H1 (cell line): ENCODE data around the gene CPLX1.

Source experiments
- EP300 ChIP-seq, 2 experiments: IDR thresholded peaks; 1 replicate in 1 of 2; 2 replicates in 1 of 2; pipeline ENCODE4 v1.6.1; 2011 to 2012; ENCODE audit warnings: low read depth in 2 of 2, low read length in 2 of 2, mild to moderate bottlenecking in 2 of 2, borderline replicate concordance in 1 of 2, inconsistent platforms in 1 of 2, moderate library complexity in 1 of 2
- EZH2 ChIP-seq: fragments of 200-600 bp; sonication (generic); IDR thresholded peaks from 2 replicates; pipeline ENCODE4 v1.7.1; 2012; ENCODE audit warnings: low read depth, mild to moderate bottlenecking, moderate library complexity, low read length, inconsistent platforms; ENCODE audit not compliant: severe bottlenecking
- POLR2AphosphoS5 ChIP-seq: IDR thresholded peaks from 2 replicates; pipeline ENCODE4 v1.6.1; 2011; ENCODE audit warnings: low read depth, low read length
- RAD21 ChIP-seq, 2 experiments: IDR thresholded peaks in 1 of 2; conservative IDR thresholded peaks in 1 of 2; 2 replicates each; pipeline ENCODE4 v1.6.1; 2011; ENCODE audit warnings: low read depth in 2 of 2, low read length in 2 of 2, improper control_type of control experiment in 1 of 2, inconsistent platforms in 1 of 2, mild to moderate bottlenecking in 1 of 2, moderate library complexity in 1 of 2
- SUZ12 ChIP-seq: fragments of 200-600 bp; sonication (generic); IDR thresholded peaks from 2 replicates; pipeline ENCODE4 v1.6.1; 2012; ENCODE audit warnings: mild to moderate bottlenecking, inconsistent platforms, low read length, moderate library complexity, mixed read lengths
- TF ChIP-seq, protein P1 (sequence below): IDR thresholded peaks from 2 replicates; pipeline ENCODE4 v1.6.1; 2011; ENCODE audit warnings: low read length, improper control_type of control experiment
- TF ChIP-seq, protein P2 (sequence below), 3 experiments: IDR thresholded peaks; 1 replicate in 2 of 3; 2 replicates in 1 of 3; pipeline versions ENCODE4 v1.5.1 to v1.6.1; 2011; ENCODE audit warnings: low read length in 3 of 3, mild to moderate bottlenecking in 3 of 3, inconsistent platforms in 2 of 3, low read depth in 1 of 3, moderate library complexity in 1 of 3; ENCODE audit not compliant: insufficient read depth in 1 of 3; ENCODE audit errors: control extremely low read depth in 1 of 3

DNA sequence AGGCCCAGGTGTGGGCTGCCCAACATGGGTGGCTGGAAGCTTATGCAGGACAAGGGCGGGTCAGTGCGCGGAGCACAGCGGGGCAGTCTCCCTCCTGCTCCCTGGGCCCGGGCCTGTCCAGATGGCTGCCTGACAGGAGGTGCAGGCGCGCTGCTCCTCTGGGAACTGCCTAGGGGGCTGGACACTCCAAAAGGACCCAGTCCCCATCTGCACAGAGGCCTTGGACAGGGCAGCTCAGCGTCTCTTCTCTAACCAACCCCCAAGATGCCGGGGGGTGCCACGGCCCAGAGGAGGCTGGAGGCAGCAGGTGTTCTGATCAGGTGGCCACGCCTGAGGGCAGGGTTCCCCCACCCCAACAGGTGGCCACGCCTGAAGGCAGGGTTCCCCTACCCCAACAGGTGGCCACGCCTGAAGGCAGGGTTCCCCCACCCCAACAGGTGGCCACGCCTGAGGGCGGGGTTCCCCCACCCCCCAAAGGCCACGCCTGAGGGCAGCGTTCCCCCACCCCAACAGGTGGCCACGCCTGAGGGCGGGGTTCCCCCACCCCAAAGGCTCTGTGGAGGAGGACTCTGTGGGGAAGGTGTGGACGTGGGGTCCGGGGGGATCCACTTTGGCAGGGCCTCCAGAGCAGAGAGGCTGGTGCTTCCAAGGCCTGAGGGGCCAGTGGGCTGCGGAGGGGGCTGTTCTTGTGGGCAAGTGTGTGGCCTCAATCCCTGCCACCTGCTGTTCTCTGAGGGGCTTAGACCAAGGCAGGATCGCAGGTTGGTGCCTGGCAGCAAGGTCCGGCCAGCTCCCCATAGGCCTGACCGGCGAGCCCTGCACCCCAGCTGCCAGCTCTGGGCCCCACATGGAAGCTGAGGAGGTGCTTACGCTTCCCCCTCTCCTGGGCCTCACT, 36.1 kb downstream of the CPLX1 start:
- TF ChIP-seq EP300 (IDR thresholded peaks at IDR 0.05; ENCODE audit: borderline replicate concordance in 1 of 2, low read depth in 2 of 2, low read length in 2 of 2): no peak
- TF ChIP-seq, protein P1, sequence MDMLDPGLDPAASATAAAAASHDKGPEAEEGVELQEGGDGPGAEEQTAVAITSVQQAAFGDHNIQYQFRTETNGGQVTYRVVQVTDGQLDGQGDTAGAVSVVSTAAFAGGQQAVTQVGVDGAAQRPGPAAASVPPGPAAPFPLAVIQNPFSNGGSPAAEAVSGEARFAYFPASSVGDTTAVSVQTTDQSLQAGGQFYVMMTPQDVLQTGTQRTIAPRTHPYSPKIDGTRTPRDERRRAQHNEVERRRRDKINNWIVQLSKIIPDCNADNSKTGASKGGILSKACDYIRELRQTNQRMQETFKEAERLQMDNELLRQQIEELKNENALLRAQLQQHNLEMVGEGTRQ: no peak
- no peak for TF ChIP-seq EZH2
- TF ChIP-seq POLR2AphosphoS5: no peak
- TF ChIP-seq, protein P2, sequence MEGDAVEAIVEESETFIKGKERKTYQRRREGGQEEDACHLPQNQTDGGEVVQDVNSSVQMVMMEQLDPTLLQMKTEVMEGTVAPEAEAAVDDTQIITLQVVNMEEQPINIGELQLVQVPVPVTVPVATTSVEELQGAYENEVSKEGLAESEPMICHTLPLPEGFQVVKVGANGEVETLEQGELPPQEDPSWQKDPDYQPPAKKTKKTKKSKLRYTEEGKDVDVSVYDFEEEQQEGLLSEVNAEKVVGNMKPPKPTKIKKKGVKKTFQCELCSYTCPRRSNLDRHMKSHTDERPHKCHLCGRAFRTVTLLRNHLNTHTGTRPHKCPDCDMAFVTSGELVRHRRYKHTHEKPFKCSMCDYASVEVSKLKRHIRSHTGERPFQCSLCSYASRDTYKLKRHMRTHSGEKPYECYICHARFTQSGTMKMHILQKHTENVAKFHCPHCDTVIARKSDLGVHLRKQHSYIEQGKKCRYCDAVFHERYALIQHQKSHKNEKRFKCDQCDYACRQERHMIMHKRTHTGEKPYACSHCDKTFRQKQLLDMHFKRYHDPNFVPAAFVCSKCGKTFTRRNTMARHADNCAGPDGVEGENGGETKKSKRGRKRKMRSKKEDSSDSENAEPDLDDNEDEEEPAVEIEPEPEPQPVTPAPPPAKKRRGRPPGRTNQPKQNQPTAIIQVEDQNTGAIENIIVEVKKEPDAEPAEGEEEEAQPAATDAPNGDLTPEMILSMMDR (IDR thresholded peaks at IDR 0.05; ENCODE audit: control extremely low read depth in 1 of 3, insufficient read depth in 1 of 3, low read depth in 1 of 3, low read length in 3 of 3): no peak
- TF ChIP-seq SUZ12: no peak
- TF ChIP-seq RAD21 (IDR thresholded peaks at IDR 0.05 in 1 of 2, conservative IDR thresholded peaks at IDR 0.05 in 1 of 2; ENCODE audit: low read depth in 2 of 2, low read length in 2 of 2): no peak
